Measurements from ENCODE around the gene ZFP36L1. TPM values are rescaled to one million over a fixed set of nuclear protein-coding genes. Genes with fewer than 3 reads are reported as not detected.

ZFP36L1 gene
- total RNA-seq, 2 experiments from 2014 or later, result 254 to 258 TPM

GRCh38 chr14:68747393-68747792 lies 45.5 kb downstream of the ZFP36L1 start:
- TF ChIP-seq CTCF (IDR thresholded peaks at IDR 0.05), result no peak
- Mint-ChIP-seq H3K27ac (no peak overlapping the region), H3K4me1 (ENCODE audit: low read depth) (peaks cover 8% of the 10 kb centered on the region), H3K36me3 (ENCODE audit: low read depth) (no peaks in the 10 kb centered on the region), H3K4me3 (no peak overlapping the region), H3K27me3 (no peaks in the 10 kb centered on the region), H3K9me3 (no peaks in the 10 kb centered on the region)
- POLR2A ChIA-PET, result no interaction called here
- Histone ChIP-seq H3K4me3 (ENCODE audit: low read length) (no peak overlapping the region), H3K36me3 (ENCODE audit: insufficient read depth, low read length) (no peaks in the 10 kb centered on the region), H3K4me1 (ENCODE audit: insufficient read depth, low read length) (no peaks in the 10 kb centered on the region), H3K9me3 (ENCODE audit: control insufficient read depth in 1 of 2, insufficient read depth in 1 of 2, low read length in 2 of 2) (no peaks in the 10 kb centered on the region), H3K27ac (ENCODE audit: low read depth in 1 of 2, low read length in 2 of 2) (no peak overlapping the region), H3K27me3 (ENCODE audit: control insufficient read depth in 1 of 2, insufficient read depth in 2 of 2, low read length in 2 of 2) (no peaks in the 10 kb centered on the region)
- DNase-seq (no peak), ATAC-seq (ENCODE audit: poor library complexity) (no peak)
- intact Hi-C loops (cut with DNase I, micrococcal nuclease), result no loop called here
- CTCF ChIA-PET, result no interaction called here

- Histone ChIP-seq H3K36me3 (ENCODE audit: insufficient read depth, low read length) (no peaks in the 10 kb centered on the region), H3K9me3 (ENCODE audit: control insufficient read depth in 1 of 2, insufficient read depth in 1 of 2, low read length in 2 of 2) (no peaks in the 10 kb centered on the region), H3K4me3 (ENCODE audit: low read length) (no peak overlapping the region), H3K27ac (ENCODE audit: low read depth in 1 of 2, low read length in 2 of 2) (no peak overlapping the region), H3K27me3 (ENCODE audit: control insufficient read depth in 1 of 2, insufficient read depth in 2 of 2, low read length in 2 of 2) (no peaks in the 10 kb centered on the region), H3K4me1 (ENCODE audit: insufficient read depth, low read length) (no peaks in the 10 kb centered on the region)
- no peak for TF ChIP-seq CTCF (IDR thresholded peaks at IDR 0.05)
- Mint-ChIP-seq H3K36me3 (ENCODE audit: low read depth) (no peaks in the 10 kb centered on the region), H3K9me3 (peaks cover 4% of the 10 kb centered on the region), H3K27ac (no peak overlapping the region), H3K27me3 (no peaks in the 10 kb centered on the region), H3K4me3 (no peak overlapping the region), H3K4me1 (ENCODE audit: low read depth) (no peaks in the 10 kb centered on the region)
- ChIA-PET CTCF (interaction anchor here (1.4 kb wide), 1 partner anchor 72 kb away, joined by 3 read pairs; no protein-coding TSS in a partner anchor), POLR2A (interaction anchor here (1.4 kb wide), 1 partner anchor 30 kb away, joined by 4 read pairs; no protein-coding TSS in a partner anchor)
- no peak for ATAC-seq (ENCODE audit: poor library complexity)
- no peak for DNase-seq
- intact Hi-C loops (cut with DNase I, micrococcal nuclease), result no loop called here
Observed at GRCh38 chr14:68744613-68745012, 48.3 kb downstream of the ZFP36L1 start.

- Histone ChIP-seq H3K9me3 (ENCODE audit: control insufficient read depth in 1 of 2, insufficient read depth in 1 of 2, low read length in 2 of 2) (no peaks in the 10 kb centered on the region), H3K4me1 (ENCODE audit: insufficient read depth, low read length) (peaks cover 5% of the 10 kb centered on the region), H3K36me3 (ENCODE audit: insufficient read depth, low read length) (no peaks in the 10 kb centered on the region), H3K27me3 (ENCODE audit: control insufficient read depth in 1 of 2, insufficient read depth in 2 of 2, low read length in 2 of 2) (no peaks in the 10 kb centered on the region), H3K27ac (ENCODE audit: low read depth in 1 of 2, low read length in 2 of 2) (no peak overlapping the region), H3K4me3 (ENCODE audit: low read length) (no peak overlapping the region)
- Mint-ChIP-seq H3K27me3 (no peaks in the 10 kb centered on the region), H3K36me3 (ENCODE audit: low read depth) (no peaks in the 10 kb centered on the region), H3K4me3 (no peak overlapping the region), H3K4me1 (ENCODE audit: low read depth) (no peaks in the 10 kb centered on the region), H3K27ac (no peak overlapping the region), H3K9me3 (peaks cover 4% of the 10 kb centered on the region)
- ChIA-PET CTCF (no interaction called here), POLR2A (no interaction called here)
- DNase-seq, result peak in 3 of 14 experiments; percentile 39 to 75 (median 63)
- ATAC-seq (ENCODE audit: poor library complexity), result peak; percentile 26
- TF ChIP-seq CTCF (IDR thresholded peaks at IDR 0.05), result no peak
- intact Hi-C loops (cut with DNase I, micrococcal nuclease), result no loop called here
Observed at GRCh38 chr14:68741839-68742470, 50.9 kb downstream of the ZFP36L1 start.
